SK-N-SH (cell line): ENCODE measurements around the gene CYB5D1. TPM values are rescaled to one million over a fixed set of nuclear protein-coding genes. Genes with fewer than 3 reads are reported as not detected.

ENCODE experiments used
- CTCF ChIA-PET: fragments of 300-600, 350-600 bp; formaldehyde crosslinking; extraction: SDS; loops from one replicate; lab custom pipeline; 2021; lab: Yijun Ruan, JAX
- POLR2A ChIA-PET: fragments of 350-600 bp; sonication (Branson Sonifier 250); formaldehyde crosslinking; extraction: SDS; loops from one replicate; lab custom pipeline; 2020; ENCODE audit warnings: antibody characterized with exemption, inconsistent platforms; lab: Yijun Ruan, JAX
- DNase-seq: peaks from one replicate; pipeline ENCODE4 v3.0.0; 2012
- H2AFZ ChIP-seq: fragments of 200-600 bp; sonication (generic); 2 replicates; pipeline ENCODE4 v1.8.1; 2016; ENCODE audit warnings: antibody characterized with exemption, mild to moderate bottlenecking, low read depth
- H3F3A ChIP-seq: fragments of 200-600 bp; sonication (generic); replicated peaks from 2 replicates; pipeline ENCODE3; 2016; ENCODE audit warnings: antibody characterized with exemption, mild to moderate bottlenecking; ENCODE audit not compliant: insufficient read depth
- H3K27ac ChIP-seq, 2 experiments: fragments of 200-500 bp in 1 of 2; fragments of 200-600 bp in 1 of 2; sonication (Bioruptor generic) in 1 of 2; sonication (generic), shearing (Covaris generic) in 1 of 2; 2 replicates each; pipeline versions ENCODE4 v1.5.1 to v1.6.1; 2014 to 2016; ENCODE audit warnings: low read depth in 2 of 2, inconsistent platforms in 1 of 2, low read length in 1 of 2, mild to moderate bottlenecking in 1 of 2, mixed read lengths in 1 of 2
- H3K27me3 ChIP-seq: fragments of 200-600 bp; sonication (generic), shearing (Covaris generic); 2 replicates; pipeline ENCODE4 v1.6.1; 2016; ENCODE audit warnings: mixed run types; ENCODE audit not compliant: insufficient read depth
- H3K36me3 ChIP-seq, 2 experiments: fragments of 200-500 bp in 1 of 2; fragments of 200-600 bp in 1 of 2; sonication (Bioruptor generic) in 1 of 2; sonication (generic) in 1 of 2; replicated peaks in 1 of 2; 2 replicates each; pipeline versions ENCODE3 to v1.5.1; 2014 to 2016; ENCODE audit warnings: low read length in 1 of 2, mild to moderate bottlenecking in 1 of 2; ENCODE audit not compliant: insufficient read depth in 2 of 2, control insufficient read depth in 1 of 2
- H3K4me1 ChIP-seq, 2 experiments: fragments of 200-500 bp in 1 of 2; fragments of 200-600 bp in 1 of 2; sonication (Bioruptor generic) in 1 of 2; sonication (generic), shearing (Covaris generic) in 1 of 2; 2 replicates each; pipeline versions ENCODE4 v1.5.1 to v1.6.1; 2014 to 2016; ENCODE audit warnings: low read depth in 1 of 2, low read length in 1 of 2, mixed run types in 1 of 2; ENCODE audit not compliant: insufficient read depth in 2 of 2, control insufficient read depth in 1 of 2
- H3K4me2 ChIP-seq: fragments of 200-600 bp; sonication (generic), shearing (Covaris generic); 2 replicates; pipeline ENCODE4 v1.6.1; 2017; ENCODE audit warnings: mixed run types
- H3K4me3 ChIP-seq, 2 experiments: fragments of 200-500 bp in 1 of 2; fragments of 200-600 bp in 1 of 2; sonication (Bioruptor generic) in 1 of 2; sonication (generic), shearing (Covaris generic) in 1 of 2; 2 replicates each; pipeline versions ENCODE4 v1.5.1 to v1.8.1; 2014 to 2016; ENCODE audit warnings: low read depth in 2 of 2, inconsistent platforms in 1 of 2, low read length in 1 of 2, mild to moderate bottlenecking in 1 of 2, mixed read lengths in 1 of 2, moderate library complexity in 1 of 2
- H3K79me2 ChIP-seq: fragments of 200-600 bp; sonication (generic); 2 replicates; pipeline ENCODE4 v1.8.1; 2017; ENCODE audit warnings: mild to moderate bottlenecking; ENCODE audit not compliant: insufficient read depth
- H3K9ac ChIP-seq: fragments of 200-600 bp; sonication (generic); 2 replicates; pipeline ENCODE4 v1.6.1; 2017; ENCODE audit warnings: mixed run types
- H3K9me2 ChIP-seq: fragments of 200-600 bp; sonication (generic); 2 replicates; pipeline ENCODE4 v1.6.1; 2017; ENCODE audit warnings: mixed run types
- H3K9me3 ChIP-seq: fragments of 200-600 bp; sonication (generic); 2 replicates; pipeline ENCODE4 v1.6.1; 2017; ENCODE audit warnings: mixed run types, mild to moderate bottlenecking, moderate library complexity
- H4K20me1 ChIP-seq: fragments of 200-600 bp; sonication (generic); 2 replicates; pipeline ENCODE4 v1.6.1; 2017; ENCODE audit warnings: mild to moderate bottlenecking, mixed run types; ENCODE audit not compliant: insufficient read depth
- CHD2 ChIP-seq: fragments of 150-350 bp; IDR thresholded peaks from 2 replicates; pipeline ENCODE4 v1.6.1; 2018; ENCODE audit warnings: low read length; ENCODE audit not compliant: partially characterized antibody
- CTCF ChIP-seq: fragments of 200-600 bp; sonication (generic); IDR thresholded peaks from 2 replicates; pipeline ENCODE4 v1.6.1; 2017; ENCODE audit warnings: antibody characterized with exemption, mild to moderate bottlenecking, moderate library complexity
- ELF1 ChIP-seq: IDR thresholded peaks from 2 replicates; pipeline ENCODE4 v1.4.0; 2012
- EP300 ChIP-seq, 2 experiments: IDR thresholded peaks; 2 replicates each; pipeline versions ENCODE4 v1.4.0 to v1.6.1; 2012; ENCODE audit warnings: borderline replicate concordance in 1 of 2, low read depth in 1 of 2, low read length in 1 of 2
- EZH2phosphoT487 ChIP-seq: fragments of 200-600 bp; sonication (generic); IDR thresholded peaks from 2 replicates; pipeline ENCODE4 v1.6.1; 2017; ENCODE audit warnings: low read depth, mixed run types, mild to moderate bottlenecking, antibody characterized with exemption, moderate library complexity, borderline replicate concordance
- FOXM1 ChIP-seq: IDR thresholded peaks from 2 replicates; pipeline ENCODE4 v1.4.0; 2012; ENCODE audit warnings: low read depth, mild to moderate bottlenecking
- IRF3 ChIP-seq: fragments of 150-350 bp; IDR thresholded peaks from 2 replicates; pipeline ENCODE4 v1.6.1; 2016; ENCODE audit warnings: mild to moderate bottlenecking, low read depth, low read length
- MAX ChIP-seq: IDR thresholded peaks from 2 replicates; pipeline ENCODE4 v1.4.0; 2012; ENCODE audit warnings: low read depth
- NRF1 ChIP-seq: IDR thresholded peaks from 2 replicates; pipeline ENCODE4 v1.6.1; 2012; ENCODE audit warnings: low read depth, mild to moderate bottlenecking, low read length
- POLR2AphosphoS5 ChIP-seq: IDR thresholded peaks from 2 replicates; pipeline ENCODE4 v1.6.1; 2012; ENCODE audit warnings: low read depth, low read length
- RAD21 ChIP-seq: IDR thresholded peaks from 2 replicates; pipeline ENCODE4 v1.6.1; 2012; ENCODE audit warnings: mild to moderate bottlenecking, low read length
- REST ChIP-seq: IDR thresholded peaks from 2 replicates; pipeline ENCODE4 v1.6.1; 2012; ENCODE audit warnings: mild to moderate bottlenecking, low read depth, low read length, moderate library complexity
- RFX5 ChIP-seq: IDR thresholded peaks from 2 replicates; pipeline ENCODE4 v1.6.1; 2012; ENCODE audit warnings: mild to moderate bottlenecking, improper control_type of control experiment, low read length
- RXRA ChIP-seq: IDR thresholded peaks from 2 replicates; pipeline ENCODE4 v1.4.0; 2012; ENCODE audit warnings: low read depth, mild to moderate bottlenecking, borderline replicate concordance
- SIN3A ChIP-seq: IDR thresholded peaks from 2 replicates; pipeline ENCODE4 v1.6.1; 2012; ENCODE audit warnings: low read depth, mild to moderate bottlenecking, low read length, moderate library complexity, borderline replicate concordance
- SMC3 ChIP-seq: IDR thresholded peaks from 2 replicates; pipeline ENCODE4 v1.6.1; 2012; ENCODE audit warnings: low read depth, low read length, improper control_type of control experiment
- USF1 ChIP-seq: IDR thresholded peaks from 2 replicates; pipeline ENCODE4 v1.4.0; 2012; ENCODE audit warnings: low read depth, borderline replicate concordance
- USF2 ChIP-seq: fragments of 150-350 bp; IDR thresholded peaks from 2 replicates; pipeline ENCODE4 v1.6.1; 2017; ENCODE audit warnings: antibody characterized with exemption, low read length, low read depth, borderline replicate concordance
- YY1 ChIP-seq: IDR thresholded peaks from 2 replicates; pipeline ENCODE4 v1.4.0; 2012; ENCODE audit warnings: low read depth, mild to moderate bottlenecking
- WGBS: methylation state at CpG from one replicate; pipeline ENCODE4 v1.1.6; 2017; ENCODE audit warnings: low lambda C conversion rate; 5-methylcytosine and 5-hydroxymethylcytosine counted together
- polyA plus RNA-seq, 3 experiments: library from polyadenylated mRNA; depleted of rRNA; stranded (reverse); fragments of >200 nt; gene quantifications; 2 replicates each; pipeline ENCODE4 v1.2.3, GENCODE V29; 2012

CYB5D1 gene
- polyA plus RNA-seq, 1 of the 3 experiments (the other 2 are of a cell fraction): 8.8 TPM

GRCh38 chr17:7852919-7853690 is 4.7 kb upstream of the CYB5D1 start (continued):
- TF ChIP-seq IRF3: no peak
- TF ChIP-seq MAX: no peak
- no peak for TF ChIP-seq USF2
- no peak for TF ChIP-seq CTCF
- TF ChIP-seq FOXM1: no peak
- TF ChIP-seq EZH2phosphoT487: no peak
- TF ChIP-seq SMC3: no peak
- TF ChIP-seq USF1: no peak

- Histone ChIP-seq H4K20me1 (peaks cover 27% of the 10 kb centered on the region), H3K27me3 (no peaks in the 10 kb centered on the region), H2AFZ (no peak overlapping the region), H3K4me2 (no peak overlapping the region), H3K4me3 (no peak overlapping the region), H3K36me3 (peaks cover 33 to 58% of the 10 kb centered on the region in 2 experiments), H3K9ac (no peak overlapping the region), H3K27ac (no peak overlapping the region), H3K9me2 (no peaks in the 10 kb centered on the region), H3K9me3 (no peaks in the 10 kb centered on the region), H3K4me1 (peaks cover 15 to 37% of the 10 kb centered on the region in 2 experiments; a peak in 2 of 4 replicates), H3K79me2 (peaks cover 5% of the 10 kb centered on the region; the same call in 1 of the 2 replicates), H3F3A (peaks cover 37% of the 10 kb centered on the region)
- DNase-seq: no peak
- ChIA-PET POLR2A (no interaction called here), CTCF (interaction anchor here (0.8 to 5.2 kb wide), 4 partner anchors 18 to 110 kb away, joined by 3 to 44 read pairs (median 7); partner anchors contain the start of gene RNF227)
- WGBS: 96% methylated on average over 21 of the region's 21 CpGs
- TF ChIP-seq SIN3A: no peak
- TF ChIP-seq CHD2: no peak
- no peak for TF ChIP-seq YY1
- TF ChIP-seq ELF1: no peak
- no peak for TF ChIP-seq USF2
- TF ChIP-seq RXRA: no peak
- no peak for TF ChIP-seq MAX
- TF ChIP-seq EP300 (IDR thresholded peaks at IDR 0.05; ENCODE audit: borderline replicate concordance in 1 of 2, low read depth in 1 of 2, low read length in 1 of 2): no peak
- no peak for TF ChIP-seq RAD21
- TF ChIP-seq RFX5: no peak
- TF ChIP-seq FOXM1: no peak
- no peak for TF ChIP-seq REST
- TF ChIP-seq POLR2AphosphoS5: no peak
- no peak for TF ChIP-seq NRF1
Observed at GRCh38 chr17:7853691-7854038, 4.1 kb upstream of the CYB5D1 start.
